Sigmoid colon (tissue), 7 donors: ENCODE data around the gene ASB18. TPM values are rescaled to one million over a fixed set of nuclear protein-coding genes. Genes with fewer than 3 reads are reported as not detected.

Experiments
- DNase-seq: peaks from one replicate; pipeline ENCODE4 v3.0.0-alpha.2; 2019
- H3K27ac ChIP-seq, 4 donors: fragments of 200-600 bp; sonication (generic); one replicate each; pipeline ENCODE4 v1.5.1; 2016 to 2019; ENCODE audit warnings: mild to moderate bottlenecking in 1 of 4
- H3K27me3 ChIP-seq, 3 donors: fragments of 200-600 bp; sonication (generic); one replicate each; pipeline ENCODE4 v1.5.1; 2019; ENCODE audit warnings: mild to moderate bottlenecking in 1 of 3
- H3K36me3 ChIP-seq, 4 donors: fragments of 200-600 bp; sonication (generic); one replicate each; pipeline ENCODE4 v1.5.1; 2016 to 2019
- H3K4me1 ChIP-seq, 4 donors: fragments of 200-600 bp; sonication (generic); one replicate each; pipeline ENCODE4 v1.5.1; 2017 to 2019
- H3K4me3 ChIP-seq, 4 donors: fragments of 200-600 bp; sonication (generic); one replicate each; pipeline ENCODE4 v1.5.1; 2017 to 2019; ENCODE audit warnings: mild to moderate bottlenecking in 2 of 4, moderate library complexity in 1 of 4
- H3K9me3 ChIP-seq, 4 donors: fragments of 200-600 bp in 3 of 4; sonication (generic) in 3 of 4; one replicate each; pipeline versions ENCODE4 v1.5.1 to v1.6.1; 2013 to 2019
- CTCF ChIP-seq, 4 experiments: fragments of 450-650 bp in 3 of 4; fragments of 200-600 bp in 1 of 4; IDR thresholded peaks; one replicate each; pipeline ENCODE4 v1.5.1; 2016 to 2019; ENCODE audit warnings: antibody characterized with exemption in 4 of 4, mild to moderate bottlenecking in 3 of 4, moderate library complexity in 2 of 4
- EP300 ChIP-seq, 4 donors: sonication (generic); formaldehyde crosslinking; IDR thresholded peaks; one replicate each; pipeline ENCODE4 v1.6.1; 2017; ENCODE audit warnings: antibody characterized with exemption in 4 of 4
- POLR2A ChIP-seq, 2 donors: fragments of 450-650 bp; IDR thresholded peaks; one replicate each; pipeline ENCODE4 v1.6.1; 2016; ENCODE audit warnings: antibody characterized with exemption in 2 of 2, mild to moderate bottlenecking in 2 of 2, moderate library complexity in 2 of 2
- POLR2AphosphoS5 ChIP-seq, 4 donors: sonication (generic); formaldehyde crosslinking; IDR thresholded peaks; one replicate each; pipeline ENCODE4 v1.6.1; 2017; ENCODE audit warnings: antibody characterized with exemption in 4 of 4
- WGBS, 2 donors: extraction: QIAGEN DNeasy Blood & Tissue Kit; methylation state at CpG; one replicate each; pipeline ENCODE4 v1.1.7; 2013; 5-methylcytosine and 5-hydroxymethylcytosine counted together
- intact Hi-C: fragments of 100-400 bp; cut with DNase I; formaldehyde crosslinking; loops from one replicate; pipeline ENCODE4 v1.15.1; 2023
- polyA plus RNA-seq, 3 donors: library from polyadenylated mRNA; stranded (reverse); fragments of 200-250 nt; gene quantifications; one replicate each; pipeline ENCODE4 v1.2.3, GENCODE V29; 2013
- total RNA-seq, 4 donors: library from RNA; depleted of rRNA; stranded (reverse); fragments of >200 nt; gene quantifications; one replicate each; pipeline ENCODE4 v1.1.0, GENCODE V29; 2016
- donor health status: healthy with polysubstance abuse.
- donor health status: Bipolar disorder and iron deficiency.
- donor health status: healthy.

ASB18 gene
- total and polyA plus RNA-seq, 7 donors: not detected

GRCh38 chr2:236175548-236176150, 88.6 kb downstream of the ASB18 start:
- Histone ChIP-seq H3K27ac (no peak overlapping the region), H3K36me3 (no peaks in the 10 kb centered on the region), H3K4me1 (peaks cover 0 to 42% (median 40%) of the 10 kb centered on the region in 4 donors), H3K27me3 (peaks cover 66 to 100% (median 93%) of the 10 kb centered on the region in 3 donors), H3K9me3 (no peaks in the 10 kb centered on the region), H3K4me3 (no peak overlapping the region)
- intact Hi-C loops: no loop called here
- 37 to 42% methylated on average over 6 of the region's 6 CpGs for WGBS, 2 donors
- TF ChIP-seq POLR2AphosphoS5 (IDR thresholded peaks at IDR 0.05) (no peak), EP300 (IDR thresholded peaks at IDR 0.05) (no peak), POLR2A (IDR thresholded peaks at IDR 0.05) (no peak), CTCF (IDR thresholded peaks at IDR 0.05) (no peak)
- no peak for DNase-seq

- Histone ChIP-seq H3K9me3 (no peaks in the 10 kb centered on the region), H3K4me1 (peaks cover 0 to 41% (median 35%) of the 10 kb centered on the region in 4 donors), H3K4me3 (no peak overlapping the region), H3K27ac (no peak overlapping the region), H3K27me3 (peaks cover 68 to 100% (median 93%) of the 10 kb centered on the region in 3 donors), H3K36me3 (no peaks in the 10 kb centered on the region)
- intact Hi-C loops: no loop called here
- DNase-seq: no peak
- no peak for TF ChIP-seq POLR2AphosphoS5 (IDR thresholded peaks at IDR 0.05)
- no peak for TF ChIP-seq EP300 (IDR thresholded peaks at IDR 0.05)
- TF ChIP-seq CTCF (IDR thresholded peaks at IDR 0.05): no peak
- TF ChIP-seq POLR2A (IDR thresholded peaks at IDR 0.05): no peak
- WGBS, 2 donors: 2 to 7% methylated on average over 23 of the region's 23 CpGs
These were observed 90.2 kb downstream of the ASB18 start for GRCh38 chr2:236173729-236174607.

GRCh38 chr2:236173036-236173728, 91.0 kb downstream of the ASB18 start:
- TF ChIP-seq EP300 (IDR thresholded peaks at IDR 0.05): no peak
- Histone ChIP-seq H3K27ac (no peak overlapping the region), H3K36me3 (no peaks in the 10 kb centered on the region), H3K27me3 (peaks cover 70 to 100% (median 94%) of the 10 kb centered on the region in 3 donors), H3K4me3 (no peak overlapping the region), H3K9me3 (no peaks in the 10 kb centered on the region), H3K4me1 (peaks cover 0 to 41% (median 36%) of the 10 kb centered on the region in 4 donors)
- DNase-seq: peak; percentile 53
- WGBS, 2 donors: 5 to 6% methylated on average over 62 of the region's 62 CpGs
- intact Hi-C loops: no loop called here

GRCh38 chr2:236172255-236173035, 91.8 kb downstream of the ASB18 start:
- H3K27me3 ChIP-seq: peaks cover 76 to 100% (median 95%) of the 10 kb centered on the region in 3 donors
- no peaks in the 10 kb centered on the region for H3K36me3 ChIP-seq
- WGBS, 2 donors: 5 to 6% methylated on average over 46 of the region's 46 CpGs
- intact Hi-C loops: no loop called here
- H3K9me3 ChIP-seq: no peaks in the 10 kb centered on the region
- DNase-seq: peak; percentile 44
- H3K4me1 ChIP-seq: peaks cover 0 to 41% (median 37%) of the 10 kb centered on the region in 4 donors
- H3K27ac ChIP-seq: no peak overlapping the region
- TF ChIP-seq CTCF (IDR thresholded peaks at IDR 0.05) (no peak), POLR2A (IDR thresholded peaks at IDR 0.05) (no peak), EP300 (IDR thresholded peaks at IDR 0.05) (no peak), POLR2AphosphoS5 (IDR thresholded peaks at IDR 0.05) (no peak)
- no peak overlapping the region for H3K4me3 ChIP-seq
